Suprapubic skin (tissue), 4 donors: ENCODE measurements around the gene ZNF608. TPM values are rescaled to one million over a fixed set of nuclear protein-coding genes. Genes with fewer than 3 reads are reported as not detected.
A peak's percentile ranks its signal among the peaks of the same experiment; 100 is the strongest.

Experiments
- DNase-seq, 2 donors: peaks; one replicate each; pipeline ENCODE4 v3.0.0-alpha.2; 2019; ENCODE audit warnings: low spot score in 2 of 2
- H3K27ac ChIP-seq: fragments of 200-600 bp; sonication (generic); one replicate; pipeline ENCODE4 v1.5.1; 2019
- H3K27me3 ChIP-seq: fragments of 200-600 bp; sonication (generic); one replicate; pipeline ENCODE4 v1.5.1; 2019
- H3K36me3 ChIP-seq: fragments of 200-600 bp; sonication (generic); one replicate; pipeline ENCODE4 v1.5.1; 2019
- H3K4me1 ChIP-seq: fragments of 200-600 bp; sonication (generic); one replicate; pipeline ENCODE4 v1.5.1; 2019
- H3K4me3 ChIP-seq: fragments of 200-600 bp; sonication (generic); one replicate; pipeline ENCODE4 v1.5.1; 2019; ENCODE audit warnings: mild to moderate bottlenecking
- H3K9me3 ChIP-seq: fragments of 200-600 bp; sonication (generic); one replicate; pipeline ENCODE4 v1.5.1; 2019
- EP300 ChIP-seq: sonication (generic); formaldehyde crosslinking; IDR thresholded peaks from one replicate; pipeline ENCODE4 v1.6.1; 2017; ENCODE audit warnings: antibody characterized with exemption
- POLR2A ChIP-seq, 2 donors: fragments of 450-650 bp; IDR thresholded peaks; one replicate each; pipeline ENCODE4 v1.6.1; 2017; ENCODE audit warnings: antibody characterized with exemption in 2 of 2, mild to moderate bottlenecking in 2 of 2, moderate library complexity in 2 of 2
- POLR2AphosphoS5 ChIP-seq, 3 donors: sonication (generic); formaldehyde crosslinking; IDR thresholded peaks; one replicate each; pipeline ENCODE4 v1.6.1; 2017; ENCODE audit warnings: antibody characterized with exemption in 3 of 3
- WGBS: methylation state at CpG from one replicate; pipeline ENCODE4 v1.1.5; 2018; 5-methylcytosine and 5-hydroxymethylcytosine counted together
- total RNA-seq, 4 donors: library from RNA; depleted of rRNA; stranded (reverse); fragments of >200 nt; gene quantifications; one replicate each; pipeline ENCODE4 v1.1.0, GENCODE V29; 2016
- TF ChIP-seq, protein P1 (sequence below), 2 donors: fragments of 200-600 bp in 1 of 2; fragments of 450-650 bp in 1 of 2; sonication (generic) in 1 of 2; IDR thresholded peaks; one replicate each; pipeline ENCODE4 v1.5.1; 2016 to 2019; ENCODE audit warnings: antibody characterized with exemption in 2 of 2, mild to moderate bottlenecking in 1 of 2, moderate library complexity in 1 of 2

Gene ZNF608
- total RNA-seq, 4 donors from 2014 or later: 3.9 to 11.9 (median 9.1) TPM

DNA sequence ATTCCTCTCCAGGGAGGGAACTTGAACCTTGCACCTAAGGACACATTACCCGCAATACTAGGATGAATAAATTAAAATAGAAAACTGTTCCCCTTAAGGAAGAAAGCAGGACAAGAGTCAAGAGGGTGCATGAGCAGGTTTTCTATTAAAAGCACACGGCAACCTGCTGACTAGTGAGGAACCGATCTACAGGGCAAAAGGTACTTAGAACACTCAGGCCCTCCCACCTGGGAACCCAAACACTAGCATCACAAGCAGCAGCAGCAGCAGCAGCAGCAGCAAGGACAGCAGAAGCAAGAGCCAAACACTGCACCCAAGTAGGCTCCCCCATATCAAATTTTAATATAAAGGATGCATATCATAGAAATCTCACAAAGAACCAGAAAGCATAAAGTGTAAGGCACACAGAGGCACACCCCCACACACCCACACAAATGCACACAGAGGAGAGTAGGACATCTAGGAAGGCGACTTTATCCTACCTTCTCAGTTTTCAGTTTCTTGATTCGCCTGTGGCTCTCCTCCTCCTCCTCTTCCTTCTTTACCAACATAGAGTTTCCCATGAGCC lies 2.8 kb downstream of the ZNF608 start:
- DNase-seq: no peak
- Histone ChIP-seq H3K9me3 (no peaks in the 10 kb centered on the region), H3K27me3 (peaks cover 10% of the 10 kb centered on the region), H3K4me1 (peaks cover 66% of the 10 kb centered on the region), H3K27ac (peak overlapping the region; percentile 88), H3K36me3 (no peaks in the 10 kb centered on the region), H3K4me3 (peak overlapping the region; percentile 53)
- no peak for TF ChIP-seq POLR2AphosphoS5 (IDR thresholded peaks at IDR 0.05)
- TF ChIP-seq, protein P1, sequence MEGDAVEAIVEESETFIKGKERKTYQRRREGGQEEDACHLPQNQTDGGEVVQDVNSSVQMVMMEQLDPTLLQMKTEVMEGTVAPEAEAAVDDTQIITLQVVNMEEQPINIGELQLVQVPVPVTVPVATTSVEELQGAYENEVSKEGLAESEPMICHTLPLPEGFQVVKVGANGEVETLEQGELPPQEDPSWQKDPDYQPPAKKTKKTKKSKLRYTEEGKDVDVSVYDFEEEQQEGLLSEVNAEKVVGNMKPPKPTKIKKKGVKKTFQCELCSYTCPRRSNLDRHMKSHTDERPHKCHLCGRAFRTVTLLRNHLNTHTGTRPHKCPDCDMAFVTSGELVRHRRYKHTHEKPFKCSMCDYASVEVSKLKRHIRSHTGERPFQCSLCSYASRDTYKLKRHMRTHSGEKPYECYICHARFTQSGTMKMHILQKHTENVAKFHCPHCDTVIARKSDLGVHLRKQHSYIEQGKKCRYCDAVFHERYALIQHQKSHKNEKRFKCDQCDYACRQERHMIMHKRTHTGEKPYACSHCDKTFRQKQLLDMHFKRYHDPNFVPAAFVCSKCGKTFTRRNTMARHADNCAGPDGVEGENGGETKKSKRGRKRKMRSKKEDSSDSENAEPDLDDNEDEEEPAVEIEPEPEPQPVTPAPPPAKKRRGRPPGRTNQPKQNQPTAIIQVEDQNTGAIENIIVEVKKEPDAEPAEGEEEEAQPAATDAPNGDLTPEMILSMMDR (IDR thresholded peaks at IDR 0.05): no peak
- TF ChIP-seq POLR2A (IDR thresholded peaks at IDR 0.05): no peak
- TF ChIP-seq EP300: no peak
- WGBS: 39% methylated on average over 5 of the region's 5 CpGs

DNA sequence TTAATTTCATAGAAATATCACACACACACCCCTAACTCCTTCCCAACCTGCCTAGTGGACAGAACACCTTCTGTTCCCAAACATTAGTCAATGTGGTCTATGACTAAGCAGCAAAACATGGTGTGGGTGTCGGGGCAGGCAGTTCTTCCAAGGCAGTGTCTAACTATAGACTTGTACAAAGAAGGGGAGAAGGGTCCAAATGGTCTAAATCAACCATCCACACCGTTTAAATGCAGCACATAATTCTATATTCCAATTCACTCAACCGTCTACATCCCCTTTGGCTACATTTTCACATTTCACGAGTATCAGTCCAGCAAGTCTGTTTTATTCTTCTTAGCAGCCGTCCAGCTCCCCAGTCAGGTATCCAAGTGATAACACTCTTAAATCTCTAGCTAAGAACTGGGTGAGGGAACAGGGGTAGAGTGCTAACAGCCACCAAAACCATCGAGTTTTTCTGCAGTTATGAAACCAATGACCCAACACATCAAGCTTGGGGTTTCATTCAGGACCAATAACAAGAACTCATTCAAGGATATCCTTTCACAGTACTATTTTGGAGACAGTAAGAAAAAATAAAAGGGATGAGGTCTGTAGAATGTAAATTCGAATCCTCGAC lies 3.3 kb downstream of the ZNF608 start:
- peak overlapping the region; percentile 53 for H3K4me3 ChIP-seq
- WGBS: 50% methylated on average over 8 of the region's 8 CpGs
- no peak overlapping the region for H3K27ac ChIP-seq
- DNase-seq: no peak
- no peaks in the 10 kb centered on the region for H3K9me3 ChIP-seq
- peaks cover 66% of the 10 kb centered on the region for H3K4me1 ChIP-seq
- TF ChIP-seq POLR2AphosphoS5 (IDR thresholded peaks at IDR 0.05) (no peak), EP300 (no peak), POLR2A (IDR thresholded peaks at IDR 0.05) (no peak)
- TF ChIP-seq, protein P1 (IDR thresholded peaks at IDR 0.05): no peak
- no peaks in the 10 kb centered on the region for H3K36me3 ChIP-seq
- peaks cover 10% of the 10 kb centered on the region for H3K27me3 ChIP-seq

DNA sequence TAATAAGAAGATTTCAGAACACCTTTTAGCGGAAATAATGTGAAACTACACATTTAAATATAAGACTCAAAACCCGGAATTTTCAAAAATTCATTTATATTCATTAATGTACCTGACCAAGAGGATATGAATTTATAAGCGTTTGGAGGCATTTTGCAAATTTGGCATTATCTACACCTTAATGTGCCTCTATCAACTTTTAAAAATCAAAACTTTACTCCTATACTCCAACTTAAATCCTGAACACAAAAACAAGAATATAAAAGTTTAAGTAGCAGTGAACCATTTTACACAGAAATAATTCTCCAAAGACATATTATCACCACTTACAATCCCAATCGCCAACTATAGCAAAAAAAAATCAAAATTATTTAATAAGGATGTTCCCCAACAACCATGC lies 3.9 kb downstream of the ZNF608 start:
- Histone ChIP-seq H3K27me3 (peaks cover 10% of the 10 kb centered on the region), H3K36me3 (no peaks in the 10 kb centered on the region), H3K4me3 (peak overlapping the region; percentile 53), H3K9me3 (no peaks in the 10 kb centered on the region), H3K27ac (no peak overlapping the region), H3K4me1 (peaks cover 61% of the 10 kb centered on the region)
- DNase-seq: no peak
- 67% methylated on average over 4 of the region's 4 CpGs for WGBS
- TF ChIP-seq, protein P1 (IDR thresholded peaks at IDR 0.05): no peak
- TF ChIP-seq EP300 (no peak), POLR2A (IDR thresholded peaks at IDR 0.05) (no peak)

DNA sequence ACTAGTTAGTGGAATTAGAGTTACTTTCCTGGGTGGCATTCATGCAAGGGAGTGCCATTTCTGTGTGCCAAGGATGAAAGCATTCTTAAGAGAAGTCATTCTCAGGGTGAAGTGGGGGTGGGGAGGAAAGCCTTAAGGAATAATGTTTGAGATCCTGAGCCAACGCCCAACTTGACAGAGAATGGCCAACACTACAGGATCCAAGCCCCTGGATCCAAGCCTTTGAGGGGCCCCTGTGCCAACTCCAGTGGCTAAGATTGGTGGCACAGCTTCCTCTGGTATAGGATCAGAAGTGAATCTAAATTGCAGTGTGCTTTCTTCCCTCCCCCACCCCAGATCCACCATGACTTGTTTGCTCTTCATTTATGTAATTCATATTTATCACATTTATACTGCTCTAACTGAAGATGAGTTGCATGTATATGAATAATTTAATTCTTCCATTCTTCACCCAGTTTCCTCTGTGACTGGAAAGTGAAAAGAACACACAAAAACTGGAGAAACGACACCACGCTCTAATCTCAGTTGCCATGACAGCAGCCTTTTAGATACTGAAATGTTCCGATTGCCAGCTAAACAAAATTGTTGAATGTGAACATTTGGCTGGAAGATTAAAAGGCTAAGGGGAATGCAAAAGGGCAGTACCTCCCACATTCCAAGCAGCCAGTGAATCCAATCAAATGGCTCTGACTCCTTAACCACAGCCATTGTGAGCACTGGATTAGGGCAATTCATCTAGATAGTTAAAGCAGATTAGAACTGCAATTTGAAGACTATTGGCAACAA lies 4.5 kb downstream of the ZNF608 start:
- Histone ChIP-seq H3K27ac (no peak overlapping the region), H3K9me3 (no peaks in the 10 kb centered on the region), H3K27me3 (peaks cover 7% of the 10 kb centered on the region), H3K36me3 (no peaks in the 10 kb centered on the region), H3K4me3 (no peak overlapping the region), H3K4me1 (peaks cover 56% of the 10 kb centered on the region)
- no peak for DNase-seq
- TF ChIP-seq POLR2AphosphoS5 (IDR thresholded peaks at IDR 0.05) (no peak), POLR2A (IDR thresholded peaks at IDR 0.05) (no peak), EP300 (no peak)
- TF ChIP-seq, protein P1 (IDR thresholded peaks at IDR 0.05): no peak
- WGBS: 36% methylated on average over 4 of the region's 4 CpGs

DNA sequence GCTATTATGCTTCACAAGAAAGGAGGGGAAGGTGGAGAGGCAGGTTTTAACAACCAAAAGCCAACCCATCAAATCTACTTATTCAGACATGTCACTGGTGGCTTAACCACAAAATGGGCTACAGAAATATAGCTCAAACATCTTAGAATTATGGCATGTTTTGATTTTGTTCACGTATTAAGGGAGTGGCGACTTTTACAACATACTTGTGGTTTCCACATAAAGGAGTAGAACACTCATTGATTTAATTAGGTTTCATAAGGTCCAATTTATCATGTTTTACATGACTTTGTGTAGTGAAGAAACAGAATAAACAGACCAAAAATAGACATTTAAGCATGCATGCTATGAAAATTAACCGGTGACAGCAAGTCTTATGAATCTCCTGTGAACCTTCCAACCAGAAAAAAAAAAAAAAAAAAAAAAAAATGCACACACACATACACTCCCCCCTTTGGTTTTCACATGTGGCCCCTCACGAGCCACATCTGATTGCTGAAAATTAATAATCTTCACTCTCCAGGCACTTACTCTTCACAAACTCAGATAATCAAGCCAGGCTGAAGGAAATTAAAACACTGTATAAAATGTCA lies 5.4 kb downstream of the ZNF608 start:
- Histone ChIP-seq H3K27ac (no peak overlapping the region), H3K36me3 (no peaks in the 10 kb centered on the region), H3K27me3 (peaks cover 4% of the 10 kb centered on the region), H3K4me3 (no peak overlapping the region), H3K9me3 (no peaks in the 10 kb centered on the region), H3K4me1 (peaks cover 53% of the 10 kb centered on the region)
- WGBS: 35% methylated on average over 4 of the region's 4 CpGs
- no peak for DNase-seq
- TF ChIP-seq EP300 (no peak), POLR2AphosphoS5 (IDR thresholded peaks at IDR 0.05) (no peak), POLR2A (IDR thresholded peaks at IDR 0.05) (no peak)
- TF ChIP-seq, protein P1 (IDR thresholded peaks at IDR 0.05): no peak
